ENCODE measurements around the gene CREBBP.

Gene CREBBP

GRCh38 chr16:3767333-3767986, 113.1 kb downstream of the CREBBP start:
- DNase-seq (ENCODE audit: low spot score) = no peak

GRCh38 chr16:3766177-3766576, 114.3 kb downstream of the CREBBP start:
- no peak for DNase-seq (ENCODE audit: low spot score)

- no peak for DNase-seq (ENCODE audit: low spot score)
Observed at GRCh38 chr16:3764409-3764808, 116.1 kb downstream of the CREBBP start.

GRCh38 chr16:3762107-3762750, 118.3 kb downstream of the CREBBP start:
- no peak for DNase-seq (ENCODE audit: low spot score)

GRCh38 chr16:3761375-3762106, 119.0 kb downstream of the CREBBP start:
- DNase-seq (ENCODE audit: low spot score) = no peak

GRCh38 chr16:3760518-3760917, 120.0 kb downstream of the CREBBP start:
- DNase-seq (ENCODE audit: low spot score) = no peak

- DNase-seq (ENCODE audit: low spot score) = no peak
Observed at GRCh38 chr16:3759736-3760135, 120.8 kb downstream of the CREBBP start.

GRCh38 chr16:3756113-3756512, 124.4 kb downstream of the CREBBP start:
- no peak for DNase-seq (ENCODE audit: low spot score)

GRCh38 chr16:3755249-3755648, 125.3 kb downstream of the CREBBP start:
- DNase-seq (ENCODE audit: low spot score) = no peak

- DNase-seq (ENCODE audit: low spot score) = no peak
Observed at GRCh38 chr16:3754772-3755171, 125.7 kb downstream of the CREBBP start.

GRCh38 chr16:3754081-3754703, 126.3 kb downstream of the CREBBP start:
- DNase-seq (ENCODE audit: low spot score) = peak; percentile 42

GRCh38 chr16:3752984-3753383, 127.5 kb downstream of the CREBBP start:
- no peak for DNase-seq (ENCODE audit: low spot score)

- no peak for DNase-seq (ENCODE audit: low spot score)
Observed at GRCh38 chr16:3751878-3752277, 128.6 kb downstream of the CREBBP start.

GRCh38 chr16:3748307-3748706, 132.2 kb downstream of the CREBBP start:
- DNase-seq (ENCODE audit: low spot score) = no peak

GRCh38 chr16:3745751-3746355, 134.7 kb downstream of the CREBBP start:
- peak; percentile 43 for DNase-seq (ENCODE audit: low spot score)

GRCh38 chr16:3744018-3744417, 136.5 kb downstream of the CREBBP start:
- no peak for DNase-seq (ENCODE audit: low spot score)

- no peak for DNase-seq (ENCODE audit: low spot score)
Observed at GRCh38 chr16:3740934-3741333, 139.6 kb downstream of the CREBBP start.

GRCh38 chr16:3740186-3740585, 140.3 kb downstream of the CREBBP start:
- DNase-seq (ENCODE audit: low spot score) = no peak

GRCh38 chr16:3739636-3740035, 140.9 kb downstream of the CREBBP start:
- DNase-seq (ENCODE audit: low spot score) = no peak

GRCh38 chr16:3738541-3738940, 142.0 kb downstream of the CREBBP start:
- DNase-seq (ENCODE audit: low spot score) = no peak

- no peak for DNase-seq (ENCODE audit: low spot score)
Observed at GRCh38 chr16:3738128-3738527, 142.4 kb downstream of the CREBBP start.

- no peak for DNase-seq (ENCODE audit: low spot score)
Observed at GRCh38 chr16:3737181-3737580, 143.3 kb downstream of the CREBBP start.
